ENCODE results near the gene TMEM200B. TPM values are rescaled to one million over a fixed set of nuclear protein-coding genes. Genes with fewer than 3 reads are reported as not detected.

The TMEM200B gene
- total RNA-seq, 4 donors from 2014 or later: 0.91 to 5.3 (median 3.4) TPM

DNA sequence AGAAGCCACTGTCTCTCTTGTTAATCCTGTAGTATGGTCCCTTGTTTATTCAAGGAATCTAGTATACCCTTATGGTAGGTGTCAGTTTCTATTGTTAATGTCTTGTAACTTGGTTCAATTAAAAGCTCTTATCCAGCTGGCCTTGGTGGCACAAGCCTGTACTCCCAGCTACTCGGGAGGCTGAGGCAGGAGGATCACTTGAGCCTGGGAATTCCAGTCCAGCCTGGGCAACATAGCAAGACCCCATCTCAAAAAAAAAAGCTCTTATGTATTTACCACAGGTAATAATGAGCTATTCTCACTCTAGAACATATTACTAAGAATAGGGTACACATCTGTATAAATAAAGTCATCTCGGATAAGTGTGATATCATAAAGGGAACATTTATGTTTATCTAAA, 46.5 kb downstream of the TMEM200B start:
- intact Hi-C loops (cut with DNase I): no loop called here
- H3K27ac ChIP-seq: no peak overlapping the region
- H3K4me3 ChIP-seq: no peak overlapping the region
- peaks cover 0 to 39% (median 0%) of the 10 kb centered on the region in 3 donors for H3K36me3 ChIP-seq
- no peaks in the 10 kb centered on the region for H3K9me3 ChIP-seq
- no peaks in the 10 kb centered on the region for H3K27me3 ChIP-seq
- no peaks in the 10 kb centered on the region for H3K4me1 ChIP-seq
- WGBS, 2 donors: 83 to 96% methylated on average over 2 of the region's 2 CpGs
- TF ChIP-seq, protein P1, sequence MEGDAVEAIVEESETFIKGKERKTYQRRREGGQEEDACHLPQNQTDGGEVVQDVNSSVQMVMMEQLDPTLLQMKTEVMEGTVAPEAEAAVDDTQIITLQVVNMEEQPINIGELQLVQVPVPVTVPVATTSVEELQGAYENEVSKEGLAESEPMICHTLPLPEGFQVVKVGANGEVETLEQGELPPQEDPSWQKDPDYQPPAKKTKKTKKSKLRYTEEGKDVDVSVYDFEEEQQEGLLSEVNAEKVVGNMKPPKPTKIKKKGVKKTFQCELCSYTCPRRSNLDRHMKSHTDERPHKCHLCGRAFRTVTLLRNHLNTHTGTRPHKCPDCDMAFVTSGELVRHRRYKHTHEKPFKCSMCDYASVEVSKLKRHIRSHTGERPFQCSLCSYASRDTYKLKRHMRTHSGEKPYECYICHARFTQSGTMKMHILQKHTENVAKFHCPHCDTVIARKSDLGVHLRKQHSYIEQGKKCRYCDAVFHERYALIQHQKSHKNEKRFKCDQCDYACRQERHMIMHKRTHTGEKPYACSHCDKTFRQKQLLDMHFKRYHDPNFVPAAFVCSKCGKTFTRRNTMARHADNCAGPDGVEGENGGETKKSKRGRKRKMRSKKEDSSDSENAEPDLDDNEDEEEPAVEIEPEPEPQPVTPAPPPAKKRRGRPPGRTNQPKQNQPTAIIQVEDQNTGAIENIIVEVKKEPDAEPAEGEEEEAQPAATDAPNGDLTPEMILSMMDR (IDR thresholded peaks at IDR 0.05): no peak
- TF ChIP-seq POLR2A (IDR thresholded peaks at IDR 0.05): no peak
- DNase-seq: no peak

Small RNA genes lying within 50 kb of the gene (small RNA-seq; reads per million reads assigned to genes)
- gene RF02271: 0 reads per million in 4 donors

Other genes starting within 250 kb of the TMEM200B start
- 10 to 100 TPM; 28.5 to 43.9 (median 41.8) TPM for gene EPB41, start 209.3 kb downstream of the TMEM200B start, total RNA-seq
- 10 to 100 TPM; 41.4 to 82.6 (median 56.4) TPM for gene SRSF4, start 58.0 kb upstream of the TMEM200B start, total RNA-seq
- gene MECR, start 107.0 kb upstream of the TMEM200B start, total RNA-seq: 10 to 100 TPM; 14.3 to 29.4 (median 16.1) TPM
- 10 to 100 TPM in 1 of 4 donors, 1 to 10 TPM in 3; 4.3 to 15.9 (median 7.5) TPM for gene PTPRU, start 112.6 kb upstream of the TMEM200B start, total RNA-seq